Measurements from ENCODE around the gene THTPA. TPM values are rescaled to one million over a fixed set of nuclear protein-coding genes. Genes with fewer than 3 reads are reported as not detected.

Gene THTPA
- total RNA-seq, 1 donor from 2014 or later = 9.2 TPM

Other genes with a start within 250 kb of the THTPA start
- gene BCL2L2, start 249.4 kb upstream of the THTPA start, total RNA-seq = 12.6 and 23.5 TPM in 2 replicates
- 60.7 and 79.2 TPM in 2 replicates for gene PABPN1, start 234.8 kb upstream of the THTPA start, total RNA-seq
- gene SLC22A17, start 203.4 kb upstream of the THTPA start, total RNA-seq = 1.2 and 7.3 TPM in 2 replicates
- gene EFS, start 191.1 kb upstream of the THTPA start, total RNA-seq = 0.24 and 0.82 TPM in 2 replicates
- gene IL25, start 183.5 kb upstream of the THTPA start, total RNA-seq = not detected in 2 replicates
- gene CMTM5, start 179.2 kb upstream of the THTPA start, total RNA-seq = not detected in 2 replicates
- not detected in 2 replicates for gene MYH6, start 148.0 kb upstream of the THTPA start, total RNA-seq
- gene MYH7, start 120.6 kb upstream of the THTPA start, total RNA-seq = not detected in 2 replicates
- gene NGDN, start 86.6 kb upstream of the THTPA start, total RNA-seq = 24.6 and 26.5 TPM in 2 replicates
- gene ZFHX2, start 4.5 kb upstream of the THTPA start, total RNA-seq = 0.93 and 1.8 TPM in 2 replicates
- gene AP1G2, start 11.5 kb downstream of the THTPA start, total RNA-seq = 36.8 and 38.9 TPM in 2 replicates
- gene JPH4, start 22.5 kb downstream of the THTPA start, total RNA-seq = 0.53 TPM in 1 of 2 replicates, not detected in the other
- gene DHRS2, start 80.1 kb downstream of the THTPA start, total RNA-seq = not detected in 2 replicates

Data from glomerular endothelial cell (primary cell).